ENCODE data around the gene HMSD. TPM values are rescaled to one million over a fixed set of nuclear protein-coding genes. Genes with fewer than 3 reads are reported as not detected.
A peak's percentile ranks its signal among the peaks of the same experiment; 100 is the strongest.

The HMSD gene
- total and polyA plus RNA-seq, 2 experiments from 2014 or later, result 2.6 to 25.1 TPM

GRCh38 chr18:63971320-63972001 lies 22.4 kb downstream of the HMSD start:
- Histone ChIP-seq H3K36me3 (ENCODE audit: insufficient read depth) (no peaks in the 10 kb centered on the region), H3F3A (replicated peaks; ENCODE audit: low read depth) (0 out of 2 replicates have a peak, but pooled peaks cover 2% of the 10 kb centered on the region), H3K9me2 (ENCODE audit: insufficient read depth) (no peaks in the 10 kb centered on the region), H3K79me2 (replicated peaks; ENCODE audit: insufficient read depth) (no peaks in the 10 kb centered on the region; the same call in 1 of the 2 replicates), H2AFZ (peak overlapping the region; percentile 83; the same call in 1 of the 2 replicates), H3K4me1 (ENCODE audit: insufficient read depth) (peaks cover 13% of the 10 kb centered on the region), H3K4me2 (peak overlapping the region; percentile 89), H3K4me3 (peak overlapping the region; percentile 97), H3K27me3 (ENCODE audit: insufficient read depth) (peaks cover 71% of the 10 kb centered on the region), H3K27ac (ENCODE audit: low read depth) (peak overlapping the region; percentile 92), H4K20me1 (replicated peaks; ENCODE audit: insufficient read depth) (no peaks in the 10 kb centered on the region)
- Mint-ChIP-seq H3K27me3 (ENCODE audit: insufficient read depth, low read depth, poor library complexity) (peaks cover 36% of the 10 kb centered on the region), H3K27ac (peak overlapping the region; percentile 89), H3K4me1 (peaks cover 25% of the 10 kb centered on the region), H3K36me3 (ENCODE audit: low read depth) (no peaks in the 10 kb centered on the region; the same call in 2 of the 3 replicates), H3K4me3 (peak overlapping the region; percentile 85), H3K9me3 (no peaks in the 10 kb centered on the region; the same call in 2 of the 3 replicates)
- TF ChIP-seq CTCF (conservative IDR thresholded peaks at IDR 0.05; ENCODE audit: low read depth in 2 of 2) (no peak), EZH2phosphoT487 (IDR thresholded peaks at IDR 0.05; ENCODE audit: unreplicated experiment) (no peak), REST (IDR thresholded peaks at IDR 0.05; ENCODE audit: unreplicated experiment) (no peak), ETS1 (IDR thresholded peaks at IDR 0.05) (no peak), JUNB (IDR thresholded peaks at IDR 0.05; ENCODE audit: unreplicated experiment) (no peak), CREB1 (CRISPR knock-in tag; IDR thresholded peaks at IDR 0.05; ENCODE audit: low read depth) (no peak), STAT1 (IDR thresholded peaks at IDR 0.05; ENCODE audit: unreplicated experiment) (no peak), ZNF331 (CRISPR knock-in tag; IDR thresholded peaks at IDR 0.05; ENCODE audit: low read depth) (no peak), NANOG (IDR thresholded peaks at IDR 0.05; ENCODE audit: borderline replicate concordance) (no peak), ZNF114 (CRISPR knock-in tag; IDR thresholded peaks at IDR 0.05) (no peak), ZNF462 (CRISPR knock-in tag; IDR thresholded peaks at IDR 0.05) (no peak), POLR2AphosphoS5 (IDR thresholded peaks at IDR 0.05; ENCODE audit: low read depth) (no peak), EZH2 (IDR thresholded peaks at IDR 0.05; ENCODE audit: low read depth, unreplicated experiment) (no peak)
- peak; percentile 60 for DNase-seq (ENCODE audit: low spot score)
- no peak; the same call in 2 of the 3 replicates for ATAC-seq
